HEK293 (cell line): ENCODE data around the gene PADI2.

Experiments
- CTCF ChIP-seq: fragments of 450-650 bp; formaldehyde crosslinking; IDR thresholded peaks from 2 replicates; pipeline ENCODE4 v1.5.1; 2016; ENCODE audit warnings: missing biosample characterization, missing genetic modification characterization
- HOXA7 ChIP-seq: sonication (generic); formaldehyde crosslinking; IDR thresholded peaks from 2 replicates; pipeline ENCODE4 v1.8.1; 2022; ENCODE audit warnings: missing genetic modification reagents, borderline replicate concordance
- PRDM1 ChIP-seq: fragments of 450-650 bp; formaldehyde crosslinking; IDR thresholded peaks from 2 replicates; pipeline ENCODE4; 2016; ENCODE audit warnings: missing biosample characterization, missing genetic modification characterization
- SCRT1 ChIP-seq: fragments of 450-650 bp; formaldehyde crosslinking; IDR thresholded peaks from 2 replicates; pipeline ENCODE4 v1.5.1; 2016; ENCODE audit warnings: missing biosample characterization, missing genetic modification characterization, borderline replicate concordance
- SETDB1 ChIP-seq: IDR thresholded peaks from one replicate; pipeline ENCODE4 v1.6.1; 2017; ENCODE audit warnings: mild to moderate bottlenecking, low read length, moderate library complexity, mixed read lengths; ENCODE audit not compliant: insufficient read length
- TRIM28 ChIP-seq: IDR thresholded peaks from 2 replicates; pipeline ENCODE4 v1.6.1; 2011; ENCODE audit warnings: low read length, control low read depth, borderline replicate concordance
- ZBTB7A ChIP-seq: fragments of 450-650 bp; formaldehyde crosslinking; IDR thresholded peaks from 2 replicates; pipeline ENCODE4 v1.5.1; 2016; ENCODE audit warnings: low read depth, missing biosample characterization, missing genetic modification characterization
- ZNF221 ChIP-seq: fragments of 450-650 bp; formaldehyde crosslinking; IDR thresholded peaks from 2 replicates; pipeline ENCODE4 v1.5.1; 2017; ENCODE audit warnings: missing biosample characterization, missing genetic modification characterization, borderline replicate concordance
- ZNF302 ChIP-seq: fragments of 450-650 bp; formaldehyde crosslinking; IDR thresholded peaks from 2 replicates; pipeline ENCODE4 v1.5.1; 2016; ENCODE audit warnings: missing biosample characterization, missing genetic modification characterization, low read depth
- ZNF398 ChIP-seq: fragments of 450-650 bp; formaldehyde crosslinking; IDR thresholded peaks from 2 replicates; pipeline ENCODE4 v1.5.1; 2017; ENCODE audit warnings: missing biosample characterization, missing genetic modification characterization
- ZNF416 ChIP-seq: fragments of 450-650 bp; formaldehyde crosslinking; IDR thresholded peaks from 2 replicates; pipeline ENCODE4 v1.5.1; 2016; ENCODE audit warnings: missing biosample characterization, missing genetic modification characterization
- ZNF596 ChIP-seq: fragments of 450-650 bp; IDR thresholded peaks from 2 replicates; pipeline ENCODE4 v1.5.0; 2018; ENCODE audit warnings: missing biosample characterization, mild to moderate bottlenecking, missing genetic modification characterization, moderate library complexity
- ZNF747 ChIP-seq: fragments of 450-650 bp; formaldehyde crosslinking; IDR thresholded peaks from 2 replicates; pipeline ENCODE4 v1.5.1; 2016; ENCODE audit warnings: missing biosample characterization, missing genetic modification characterization

GRCh38 chr1:17108786-17109185, 10.5 kb downstream of the PADI2 start:
- no peak for TF ChIP-seq PRDM1 (tag by site-specific recombination)
- TF ChIP-seq ZNF596, result no peak
- no peak for TF ChIP-seq TRIM28
- no peak for TF ChIP-seq CTCF (tag by site-specific recombination)
- no peak for TF ChIP-seq ZNF221 (tag by site-specific recombination)
- TF ChIP-seq SETDB1, result no peak
- TF ChIP-seq ZNF398, result no peak
- no peak for TF ChIP-seq ZNF747 (tag by site-specific recombination)
- no peak for TF ChIP-seq ZNF416 (tag by site-specific recombination)
- no peak for TF ChIP-seq ZBTB7A (tag by site-specific recombination)
- TF ChIP-seq SCRT1 (tag by site-specific recombination), result no peak
- TF ChIP-seq HOXA7 (CRISPR knock-in tag), result no peak
- TF ChIP-seq ZNF302 (tag by site-specific recombination), result no peak
